Iris pigment epithelial cell (primary cell): ENCODE data around the gene ZC3H18.

Experiments used
- DNase-seq: peaks from one replicate; pipeline ENCODE4 v3.0.0-alpha.2; 2011; ENCODE audit warnings: low read depth

ZC3H18 gene

DNA sequence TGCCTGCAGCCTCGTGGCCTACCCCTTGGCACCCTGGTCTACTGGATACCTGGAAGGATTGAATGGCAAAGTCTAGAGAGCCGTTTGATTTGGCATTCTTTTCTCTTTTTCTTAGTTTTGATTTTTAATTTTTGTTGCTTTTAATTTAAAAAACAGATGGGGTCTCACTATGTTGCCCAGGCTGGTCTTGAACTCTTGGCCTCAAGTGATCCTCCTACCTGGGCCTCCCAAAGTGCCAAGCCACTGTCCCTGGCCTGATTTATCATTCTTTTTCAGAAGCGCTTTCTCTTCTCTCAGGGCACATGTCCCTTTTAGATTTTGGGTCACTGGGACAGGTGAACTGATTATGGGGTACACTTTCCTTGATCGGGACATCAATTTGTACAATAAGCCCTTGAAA is 10.8 kb downstream of the ZC3H18 start:
- DNase-seq = no peak

DNA sequence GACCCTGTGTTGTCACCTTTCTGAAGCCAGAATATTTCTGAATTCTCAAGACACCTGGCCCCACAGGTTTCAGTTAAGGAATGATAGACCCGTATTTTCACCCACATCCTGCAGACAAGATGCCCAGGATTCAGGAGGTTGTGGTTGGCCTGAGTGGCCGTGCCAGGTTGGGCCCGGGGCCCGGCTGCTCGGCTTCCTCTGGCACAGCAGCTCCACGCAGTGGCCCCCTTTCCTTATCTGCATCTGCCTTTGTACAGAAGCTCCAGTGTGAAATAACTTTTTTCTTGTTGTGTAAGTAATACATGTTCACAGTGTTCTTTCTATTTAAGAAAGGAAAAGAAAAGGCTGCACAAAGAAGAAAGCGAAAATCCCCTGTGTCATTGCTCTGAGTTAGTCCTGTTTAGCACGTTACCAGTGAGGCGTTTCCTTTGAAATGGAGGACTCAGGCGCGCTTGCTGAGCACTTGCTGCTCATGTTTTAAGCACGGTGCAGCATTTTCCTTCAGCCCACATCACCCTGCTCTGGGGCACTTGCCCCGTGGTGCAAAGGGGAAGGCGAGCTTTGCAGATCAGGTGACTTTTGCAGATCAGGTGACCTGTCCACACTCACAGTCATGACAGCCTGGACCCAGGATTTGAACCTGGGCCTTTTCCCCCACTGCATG is 12.8 kb downstream of the ZC3H18 start:
- no peak for DNase-seq

DNA sequence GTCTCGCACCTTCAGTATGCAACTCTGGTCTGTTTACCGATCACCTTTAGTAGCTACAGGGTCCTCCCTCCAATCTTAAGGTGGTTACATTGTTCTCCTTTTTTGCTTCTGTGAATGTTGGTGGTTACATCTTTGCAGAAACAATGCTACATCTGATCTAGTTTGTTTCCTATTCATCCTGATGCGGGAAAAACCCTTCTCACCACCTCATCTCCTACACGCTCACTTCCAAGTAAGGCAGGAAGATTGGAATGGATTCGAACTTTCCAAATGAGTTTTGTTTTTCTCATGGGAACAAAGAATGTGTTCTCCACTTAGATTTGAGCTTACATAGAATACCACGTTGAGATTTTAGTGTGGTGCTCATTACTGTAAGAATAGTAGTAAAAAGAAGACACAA is 14.5 kb downstream of the ZC3H18 start:
- DNase-seq = no peak

DNA sequence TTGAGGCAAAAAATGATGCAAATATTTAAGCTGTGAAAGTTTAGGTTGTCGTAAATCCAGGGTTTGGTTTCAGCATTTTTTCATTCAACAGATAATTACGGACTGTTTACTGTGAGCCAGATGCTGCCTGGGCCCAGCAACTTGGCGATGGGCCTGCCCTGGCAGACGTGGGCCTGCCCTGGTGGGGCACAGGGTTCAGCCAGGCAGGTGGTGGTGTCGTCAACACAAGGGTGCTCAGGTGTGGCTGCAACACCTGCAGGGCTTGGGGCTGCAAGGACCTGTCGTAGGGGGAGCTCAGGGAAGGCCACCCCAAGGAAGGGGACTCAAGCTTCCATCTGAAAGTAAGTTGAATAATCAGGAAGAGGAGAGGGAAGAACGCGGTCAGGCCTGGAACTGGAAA is 15.1 kb downstream of the ZC3H18 start:
- DNase-seq = no peak

DNA sequence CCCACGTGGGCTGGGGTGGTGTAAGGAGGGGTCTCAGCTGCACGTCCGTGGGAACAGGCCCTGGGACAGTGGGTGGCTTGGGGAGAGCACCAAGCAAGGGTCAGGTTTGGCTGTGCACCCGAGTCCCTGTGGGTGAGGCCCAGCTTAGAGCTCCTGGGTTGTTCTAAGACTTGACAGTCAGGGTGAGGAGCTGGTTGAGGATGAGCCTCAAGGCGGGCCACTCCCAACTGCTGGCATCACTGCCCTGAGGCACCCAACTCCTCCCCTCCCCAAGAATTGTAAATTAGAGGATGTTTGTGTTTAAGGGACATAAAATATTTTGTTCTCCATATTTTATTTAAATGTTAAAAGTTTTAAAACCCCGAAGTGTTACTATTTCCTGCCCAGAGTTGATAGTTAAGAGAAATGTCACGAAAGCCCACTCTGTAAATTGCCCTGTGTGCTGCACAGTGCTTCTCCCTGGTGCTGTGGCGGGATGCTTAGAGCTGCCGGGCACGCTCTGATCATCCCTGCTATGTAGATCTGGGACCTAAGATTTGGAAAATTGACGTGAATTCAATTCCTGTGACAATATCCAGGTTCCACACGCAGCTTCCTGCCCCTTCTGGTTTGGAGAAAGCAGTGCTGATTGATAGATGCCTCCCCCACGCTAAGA is 15.9 kb downstream of the ZC3H18 start:
- DNase-seq = no peak

DNA sequence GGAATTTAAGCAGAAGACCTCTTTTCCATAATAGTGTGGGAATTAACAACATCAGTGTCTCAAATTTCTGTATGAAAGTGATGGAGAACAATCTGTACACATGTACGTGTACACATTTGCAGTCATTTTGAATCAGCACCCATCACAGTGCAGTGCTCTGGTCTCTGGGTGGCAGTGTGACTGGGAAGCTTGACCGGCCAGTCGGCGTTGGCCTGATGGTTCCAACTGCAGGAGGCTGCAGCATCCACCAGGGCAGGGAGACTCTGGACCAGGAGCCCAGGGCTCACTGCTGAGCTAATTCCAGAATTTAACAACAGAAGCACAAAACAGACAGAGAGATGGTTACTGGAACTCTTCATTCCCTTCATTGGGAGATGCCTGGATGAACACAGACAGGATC is 17.9 kb downstream of the ZC3H18 start:
- DNase-seq = no peak

DNA sequence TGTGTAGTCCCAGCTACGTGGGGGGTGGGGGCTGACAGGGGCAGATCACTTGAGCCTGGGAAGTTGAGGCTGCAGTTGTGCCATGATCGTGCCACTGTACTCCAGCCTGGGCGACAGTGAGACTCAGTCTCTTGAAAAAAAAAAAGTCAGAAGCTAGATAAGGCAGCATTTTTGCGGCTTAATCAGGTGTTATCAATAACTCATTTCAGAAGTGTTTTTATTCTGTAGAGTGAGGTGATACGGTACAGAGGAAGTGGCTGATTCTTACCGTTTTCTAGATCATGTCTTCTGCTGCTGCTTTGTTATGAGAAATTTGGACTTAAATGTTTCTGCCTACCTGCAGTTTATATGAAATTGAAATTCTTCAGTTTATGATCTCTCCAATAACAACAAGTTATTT is 18.6 kb downstream of the ZC3H18 start:
- no peak for DNase-seq

DNA sequence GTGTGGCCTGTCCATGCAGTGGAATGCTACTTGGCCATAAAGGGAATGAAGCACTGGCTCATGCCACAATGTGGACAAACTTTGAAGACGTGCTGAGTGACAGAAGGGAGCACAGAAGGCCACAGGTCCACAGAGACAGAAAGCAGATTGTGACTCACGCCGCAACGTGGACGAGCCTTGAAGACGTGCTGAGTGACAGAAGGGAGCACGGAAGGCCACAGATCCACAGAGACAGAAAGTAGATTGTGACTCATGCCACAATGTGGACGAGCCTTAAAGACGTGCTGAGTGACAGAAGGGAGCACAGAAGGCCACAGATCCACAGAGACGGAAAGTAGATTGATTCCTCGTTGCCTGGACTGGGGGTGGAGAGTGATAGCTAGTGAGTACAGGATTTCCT is 19.2 kb downstream of the ZC3H18 start:
- no peak for DNase-seq

DNA sequence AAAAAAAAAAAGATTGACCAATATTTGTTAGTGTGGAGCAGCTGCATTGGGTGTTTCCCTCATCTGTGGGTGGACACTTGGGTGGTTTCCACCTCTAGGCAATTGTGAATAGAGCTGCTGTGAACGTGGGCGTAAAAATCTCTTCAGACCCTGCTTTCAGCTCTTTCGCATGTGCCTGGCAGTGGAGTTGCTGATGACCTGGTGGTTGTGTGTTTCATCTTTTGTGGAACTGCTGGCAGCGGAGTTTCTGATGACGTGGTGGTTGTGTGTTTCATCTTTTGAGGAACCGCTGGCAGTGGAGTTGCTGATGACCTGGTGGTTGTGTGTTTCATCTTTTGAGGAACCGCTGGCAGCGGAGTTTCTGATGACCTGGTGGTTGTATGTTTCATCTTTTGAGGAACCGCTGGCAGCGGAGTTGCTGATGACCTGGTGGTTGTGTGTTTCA is 21.4 kb downstream of the ZC3H18 start:
- no peak for DNase-seq

DNA sequence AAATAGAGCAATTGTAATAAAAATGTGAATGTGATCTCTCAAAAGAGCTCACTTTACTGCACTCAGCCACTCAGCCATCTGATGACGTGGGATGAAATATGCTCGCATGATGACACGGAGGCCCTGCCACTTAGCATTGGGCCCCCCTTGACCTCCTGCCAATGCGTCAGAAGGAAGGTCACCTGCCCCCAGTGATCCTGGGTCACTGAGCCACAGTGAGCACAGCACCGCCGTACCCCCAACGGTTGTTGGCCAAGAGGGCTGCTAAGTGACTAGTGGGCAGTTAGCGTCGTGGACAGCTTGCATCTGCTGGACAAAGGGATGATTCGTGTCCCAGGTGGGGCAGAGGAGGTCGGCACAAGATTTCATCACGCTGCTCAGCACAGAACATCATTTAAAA is 22.9 kb downstream of the ZC3H18 start:
- DNase-seq = no peak

DNA sequence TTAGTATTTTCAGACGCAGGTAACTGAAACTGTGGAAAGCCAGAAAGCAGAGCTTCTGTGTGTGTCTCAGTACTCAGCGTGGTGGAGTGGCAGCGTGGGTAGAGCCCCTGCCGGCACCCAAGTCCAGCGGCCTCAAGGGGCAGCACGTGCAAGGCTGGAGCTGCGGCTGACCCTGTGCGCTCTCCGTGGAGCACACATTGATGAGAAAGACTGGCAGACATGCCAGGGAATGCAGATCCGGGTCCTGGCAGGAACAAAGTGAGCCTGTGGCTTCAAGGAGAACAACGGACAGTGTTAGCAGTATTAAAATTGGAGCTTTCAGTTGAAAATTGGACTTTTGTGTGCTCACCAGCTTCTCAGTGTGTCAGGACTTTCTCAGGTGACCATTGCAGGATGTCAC is 23.3 kb downstream of the ZC3H18 start:
- DNase-seq = no peak

DNA sequence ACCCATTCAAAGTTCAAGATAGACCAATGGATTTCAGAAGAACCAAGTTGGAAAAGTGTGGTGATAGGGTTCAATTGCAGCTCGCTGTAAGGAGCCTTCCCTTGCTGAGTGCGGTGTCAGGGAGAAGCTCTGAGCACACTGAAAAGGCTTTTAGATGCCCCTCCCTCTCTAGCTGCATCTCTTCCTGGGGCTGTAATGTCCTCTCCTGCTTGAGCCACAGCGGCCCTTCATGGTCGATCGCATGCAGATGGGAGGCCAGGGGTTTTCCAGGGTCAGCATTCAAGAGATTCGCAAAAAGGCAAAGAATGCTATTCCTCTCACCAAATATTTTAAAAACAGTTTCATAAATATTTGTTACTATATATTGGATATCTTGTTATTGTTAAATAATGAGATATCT is 23.7 kb downstream of the ZC3H18 start:
- DNase-seq = no peak

DNA sequence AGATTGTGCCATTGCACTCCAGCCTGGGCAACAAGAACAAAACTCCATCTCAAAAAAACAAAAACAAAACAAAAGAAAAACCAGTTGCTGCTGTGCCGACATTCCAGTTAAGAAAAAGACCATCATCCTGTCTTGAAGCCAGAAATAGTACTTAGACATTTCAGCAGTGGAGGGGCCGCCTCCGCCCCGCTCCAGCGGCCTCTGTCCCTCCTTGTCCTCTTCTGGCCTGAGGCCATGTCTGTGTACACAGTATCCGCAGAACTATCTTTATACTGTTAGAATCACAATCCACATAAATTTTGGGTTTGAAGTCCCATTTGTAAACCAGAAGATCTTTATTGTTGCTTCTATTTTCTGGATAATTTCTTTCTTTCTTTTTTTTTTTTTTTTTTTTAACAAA is 24.9 kb downstream of the ZC3H18 start:
- DNase-seq = no peak

DNA sequence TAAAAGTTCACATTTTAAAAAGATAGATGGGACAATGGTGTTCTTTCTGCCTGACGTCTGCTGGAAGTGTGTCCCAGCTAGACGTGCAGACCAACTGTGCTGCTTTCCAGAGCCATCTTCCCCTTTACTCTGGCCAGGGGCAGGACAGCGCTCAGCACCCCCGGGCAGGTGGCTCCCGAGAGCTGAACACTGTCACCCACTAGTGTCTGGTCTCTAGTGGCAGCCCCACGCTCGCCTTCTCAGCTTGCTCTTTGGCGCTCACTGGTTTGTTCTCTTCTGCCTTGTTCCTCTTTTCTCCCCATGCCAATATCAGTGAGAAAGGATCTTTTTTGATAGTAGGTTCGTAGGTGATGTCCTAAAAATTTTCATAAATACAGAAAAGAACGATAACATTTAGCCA is 25.7 kb downstream of the ZC3H18 start:
- DNase-seq = no peak

DNA sequence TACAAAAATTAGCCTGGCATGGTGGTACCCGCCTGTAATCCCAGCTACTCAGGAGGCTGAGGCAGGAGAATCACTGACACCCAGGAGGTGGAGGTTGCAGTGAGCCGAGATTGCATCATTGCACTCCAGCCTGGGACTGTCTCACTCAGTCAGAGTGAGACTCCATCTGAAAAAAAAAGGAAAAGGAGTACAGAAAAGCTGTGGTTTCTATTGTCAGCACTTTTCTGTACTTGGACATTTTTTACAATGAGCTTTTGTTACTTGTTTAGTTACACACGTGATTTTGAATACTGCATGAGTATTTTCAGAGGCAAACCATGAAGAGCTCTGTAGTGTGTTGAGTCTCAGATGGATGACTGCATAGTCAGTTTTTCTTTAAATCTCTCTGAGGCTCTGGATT is 26.3 kb downstream of the ZC3H18 start:
- DNase-seq = no peak

DNA sequence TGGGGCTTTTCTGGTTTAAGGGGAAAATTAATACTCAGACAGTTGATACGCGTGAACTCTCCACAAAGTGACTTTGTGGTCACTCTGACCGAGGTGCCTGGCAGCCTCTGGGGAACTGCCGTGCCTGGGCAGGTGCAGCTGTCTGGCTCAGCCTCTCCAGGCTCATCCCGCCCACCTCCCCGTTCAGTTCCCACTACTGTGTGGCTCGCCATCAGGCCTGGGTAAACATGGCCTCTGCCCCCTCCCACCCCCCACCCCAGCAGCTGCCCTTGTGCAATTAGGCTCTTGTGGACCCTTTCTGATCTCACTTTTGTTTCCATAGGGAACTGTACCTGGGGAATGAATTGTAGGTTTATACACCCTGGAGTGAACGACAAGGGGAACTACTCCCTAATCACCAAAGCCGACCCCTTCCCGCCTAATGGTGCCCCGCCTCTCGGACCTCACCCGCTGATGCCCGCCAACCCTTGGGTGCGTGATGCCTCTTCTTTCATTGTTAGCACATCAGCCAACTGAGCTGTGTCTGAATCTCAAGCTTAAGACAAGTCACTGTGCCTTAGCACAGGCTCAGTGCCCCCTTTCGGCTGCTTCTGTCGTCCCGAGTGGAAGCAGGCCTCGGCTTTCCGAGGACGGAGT is 27.8 kb downstream of the ZC3H18 start:
- no peak for DNase-seq

DNA sequence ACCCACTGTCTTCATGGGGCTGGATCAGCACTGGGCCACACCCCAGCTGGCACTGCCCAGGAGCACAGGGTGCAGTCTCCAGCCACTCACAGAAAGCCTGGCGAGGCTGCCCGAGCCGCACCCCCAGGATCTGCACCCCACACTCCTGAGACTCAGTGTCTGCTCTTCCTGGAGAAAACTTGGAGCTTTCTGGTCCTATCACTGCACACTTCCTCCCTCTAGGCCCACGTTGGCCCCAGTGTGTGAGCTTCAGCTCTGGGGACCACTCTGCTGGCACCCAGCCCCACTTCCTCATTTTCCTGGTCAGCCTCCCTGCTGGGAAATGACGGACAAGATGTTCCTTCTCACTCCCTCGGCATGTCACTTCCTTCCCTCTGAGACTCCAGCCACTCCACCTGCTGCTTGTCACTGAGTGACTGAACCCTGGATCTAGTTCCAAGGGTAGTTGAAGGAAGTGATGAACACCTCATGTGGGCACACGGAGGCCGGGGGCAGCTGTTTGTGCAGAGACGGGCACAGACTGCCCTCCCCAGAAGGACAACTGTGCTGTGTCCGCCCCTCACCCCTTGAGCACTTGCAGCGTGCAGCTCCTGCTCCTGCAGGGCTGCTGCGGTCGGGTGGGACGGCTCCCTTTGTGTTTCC is 29.0 kb downstream of the ZC3H18 start:
- no peak for DNase-seq

DNA sequence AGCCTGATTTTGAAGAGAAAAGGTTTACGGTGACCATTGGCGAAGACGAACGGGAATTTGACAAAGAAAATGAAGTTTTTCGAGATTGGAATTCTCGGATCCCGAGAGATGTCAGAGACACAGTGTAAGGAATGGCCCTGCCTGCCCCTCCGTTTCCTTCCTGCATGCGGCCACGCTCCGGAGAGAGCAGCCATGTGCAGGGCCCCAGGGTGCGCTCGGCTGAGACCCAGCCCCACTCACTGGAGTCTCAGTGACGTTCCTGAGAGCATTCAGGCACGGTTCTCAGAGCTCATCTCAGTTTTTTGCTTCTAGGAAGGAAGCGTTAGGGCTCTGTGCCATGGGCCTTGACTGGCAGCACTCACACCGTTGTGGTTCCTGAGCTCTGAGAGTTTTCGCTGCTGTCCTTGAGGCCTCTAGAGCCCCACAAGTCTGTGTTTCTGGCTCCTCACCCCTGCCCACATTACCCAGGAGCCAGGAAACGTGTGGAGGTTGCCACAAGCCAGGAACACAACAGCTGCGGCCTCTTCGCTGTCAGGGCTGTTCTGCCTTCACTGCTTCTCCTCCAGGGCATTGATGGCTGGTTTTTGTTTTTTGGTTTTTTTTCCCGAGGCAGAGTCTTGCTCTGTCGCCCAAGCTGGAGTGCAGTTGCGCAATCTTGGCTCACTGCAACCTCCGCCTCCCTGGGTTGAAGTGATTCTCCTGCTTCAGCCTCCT is 29.8 kb downstream of the ZC3H18 start:
- DNase-seq = no peak

DNA sequence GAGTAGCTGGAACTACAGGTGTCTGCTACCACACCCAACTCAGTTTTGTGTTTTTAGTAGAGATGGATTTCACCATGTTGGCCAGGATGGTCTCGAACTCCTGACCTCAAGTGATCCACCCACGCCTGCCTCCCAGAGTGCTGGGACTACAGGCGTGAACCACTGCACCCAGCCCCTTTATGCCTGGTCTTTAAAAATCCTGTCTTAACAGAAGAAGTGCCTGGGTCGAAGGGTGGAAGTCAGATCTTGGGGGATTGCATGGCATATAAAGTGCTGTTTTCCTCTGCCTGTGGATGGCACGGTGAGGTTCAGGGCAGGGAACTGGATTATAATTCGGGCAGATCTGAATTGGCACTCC is 30.3 kb downstream of the ZC3H18 start:
- no peak for DNase-seq

DNA sequence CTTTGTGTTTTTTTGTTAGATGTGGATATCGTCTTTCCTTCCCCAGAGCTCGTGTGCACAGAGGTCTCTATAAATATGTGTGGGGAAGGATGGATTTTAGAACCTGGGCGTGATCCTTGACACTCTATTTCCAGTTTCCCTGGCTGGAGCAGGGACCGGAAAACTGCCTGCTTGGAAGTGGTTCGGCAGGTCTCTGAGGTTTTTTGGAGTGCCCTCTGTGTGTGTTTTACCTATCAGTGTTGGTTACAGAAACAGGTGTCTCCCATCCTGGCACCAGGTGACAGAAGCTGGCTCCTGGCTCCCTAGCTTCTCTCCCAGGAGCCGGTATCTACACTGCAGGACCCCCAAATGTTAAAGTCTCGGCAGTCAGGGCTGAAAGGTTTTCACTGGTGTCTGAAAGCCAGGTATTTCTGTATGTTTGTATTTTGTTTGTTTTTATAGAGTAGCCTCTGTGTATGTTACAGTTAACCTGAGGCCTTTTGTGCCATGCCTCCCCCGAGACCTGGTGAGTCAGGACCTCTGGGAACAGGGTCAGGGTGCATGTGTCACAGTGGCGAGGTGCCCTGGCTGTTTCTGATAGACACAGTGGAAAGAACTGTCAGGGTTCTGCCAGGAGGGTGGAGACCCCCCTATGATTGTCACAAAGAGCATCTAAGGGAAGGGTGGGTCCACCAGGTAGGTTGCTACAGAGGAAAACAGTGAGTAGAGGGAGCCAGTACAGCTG is 31.3 kb downstream of the ZC3H18 start:
- DNase-seq = no peak

DNA sequence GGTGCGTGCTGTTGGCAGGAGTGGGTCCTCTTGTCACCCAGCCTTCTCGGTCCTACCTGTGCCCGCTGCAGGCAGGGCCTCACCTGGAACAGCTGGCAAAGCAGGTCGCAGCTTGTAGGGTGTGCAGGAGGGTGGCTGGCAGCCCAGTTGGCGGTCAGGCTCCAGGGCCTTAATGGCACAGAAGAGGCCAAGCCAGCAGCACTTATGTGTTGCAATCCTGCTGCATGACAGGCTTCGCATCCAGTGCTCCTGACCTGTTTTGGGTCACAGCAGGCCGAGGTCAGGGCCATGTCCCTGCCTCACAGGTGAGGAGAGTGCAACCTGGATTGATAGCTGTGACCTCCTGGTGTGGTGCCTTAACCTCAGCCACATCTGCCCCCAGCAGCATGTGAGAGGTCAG is 31.9 kb downstream of the ZC3H18 start:
- DNase-seq = no peak
